ENCODE results near the gene GRID2. TPM values are rescaled to one million over a fixed set of nuclear protein-coding genes. Genes with fewer than 3 reads are reported as not detected.

GRID2 gene
- polyA plus RNA-seq, 1 donor (not counting 4 experiments of a cell fraction or from before 2014, with no cell fraction given), result not detected

GRCh38 chr4:93573285-93573684 is 1269.5 kb downstream of the GRID2 start:
- Histone ChIP-seq H3K27me3 (ENCODE audit: control insufficient read depth, extremely low read depth, insufficient read depth, low read length) (no peaks in the 10 kb centered on the region), H3K4me1 (ENCODE audit: control insufficient read depth, extremely low read depth, insufficient read depth, low read length) (no peaks in the 10 kb centered on the region), H3K36me3 (ENCODE audit: control insufficient read depth in 2 of 2, extremely low read depth in 1 of 2, insufficient read depth in 2 of 2, low read length in 2 of 2) (no peaks in the 10 kb centered on the region), H4K20me1 (ENCODE audit: control insufficient read depth, extremely low read depth, insufficient read depth, low read length) (no peaks in the 10 kb centered on the region), H3K27ac (ENCODE audit: control insufficient read depth, insufficient read depth, low read length) (no peak overlapping the region), H2AFZ (ENCODE audit: control insufficient read depth, low read length) (no peak overlapping the region), H3K9ac (ENCODE audit: control insufficient read depth, extremely low read depth, insufficient read depth, low read length) (no peak overlapping the region), H3K4me2 (ENCODE audit: control insufficient read depth, extremely low read depth, insufficient read depth, low read depth, low read length) (no peak overlapping the region), H3K4me3 (ENCODE audit: control insufficient read depth in 2 of 3, extremely low read depth in 1 of 3, insufficient read depth in 2 of 3, low read depth in 1 of 3, low read length in 3 of 3) (no peak overlapping the region), H3K9me3 (ENCODE audit: control insufficient read depth, low read depth, low read length) (no peaks in the 10 kb centered on the region), H3K9me1 (ENCODE audit: control insufficient read depth, extremely low read depth, insufficient read depth, low read length) (no peaks in the 10 kb centered on the region), H3K79me2 (ENCODE audit: control insufficient read depth, insufficient read depth, low read length) (no peaks in the 10 kb centered on the region)
- FAIRE-seq (no peak), DNase-seq (ENCODE audit: low read depth, low spot score) (no peak)
- TF ChIP-seq CTCF (optimal IDR thresholded peaks at IDR 0.05 in 1 of 3, IDR thresholded peaks at IDR 0.05 in 1 of 3, conservative IDR thresholded peaks at IDR 0.05 in 1 of 3; ENCODE audit: extremely low read depth in 1 of 3, insufficient read depth in 2 of 3, low read length in 3 of 3), result no peak
- no peak for TF ChIP-seq EZH2 (IDR thresholded peaks at IDR 0.05; ENCODE audit: low read length)
- dilution Hi-C loops (cut with MboI; ENCODE audit: extremely low pct_ligation_motif_present, low sequenced_read_pairs), result no loop called here

- H3K27ac ChIP-seq (ENCODE audit: control insufficient read depth, insufficient read depth, low read length), result no peak overlapping the region
- no peaks in the 10 kb centered on the region for H3K4me1 ChIP-seq (ENCODE audit: control insufficient read depth, extremely low read depth, insufficient read depth, low read length)
- no peaks in the 10 kb centered on the region for H4K20me1 ChIP-seq (ENCODE audit: control insufficient read depth, extremely low read depth, insufficient read depth, low read length)
- no peak overlapping the region for H2AFZ ChIP-seq (ENCODE audit: control insufficient read depth, low read length)
- no peaks in the 10 kb centered on the region for H3K9me1 ChIP-seq (ENCODE audit: control insufficient read depth, extremely low read depth, insufficient read depth, low read length)
- H3K4me2 ChIP-seq (ENCODE audit: control insufficient read depth, extremely low read depth, insufficient read depth, low read depth, low read length), result no peak overlapping the region
- FAIRE-seq (no peak), DNase-seq (ENCODE audit: low read depth, low spot score) (no peak)
- TF ChIP-seq EZH2 (IDR thresholded peaks at IDR 0.05; ENCODE audit: low read length), result no peak
- H3K4me3 ChIP-seq (ENCODE audit: control insufficient read depth in 2 of 3, extremely low read depth in 1 of 3, insufficient read depth in 2 of 3, low read depth in 1 of 3, low read length in 3 of 3), result no peak overlapping the region
- H3K79me2 ChIP-seq (ENCODE audit: control insufficient read depth, insufficient read depth, low read length), result no peaks in the 10 kb centered on the region
- dilution Hi-C loops (cut with MboI; ENCODE audit: extremely low pct_ligation_motif_present, low sequenced_read_pairs), result no loop called here
- H3K27me3 ChIP-seq (ENCODE audit: control insufficient read depth, extremely low read depth, insufficient read depth, low read length), result no peaks in the 10 kb centered on the region
- no peaks in the 10 kb centered on the region for H3K36me3 ChIP-seq (ENCODE audit: control insufficient read depth in 2 of 2, extremely low read depth in 1 of 2, insufficient read depth in 2 of 2, low read length in 2 of 2)
- H3K9ac ChIP-seq (ENCODE audit: control insufficient read depth, extremely low read depth, insufficient read depth, low read length), result no peak overlapping the region
- H3K9me3 ChIP-seq (ENCODE audit: control insufficient read depth, low read depth, low read length), result no peaks in the 10 kb centered on the region
Measured at GRCh38 chr4:93578942-93579341, 1275.2 kb downstream of the GRID2 start.

- no peaks in the 10 kb centered on the region for H3K36me3 ChIP-seq (ENCODE audit: control insufficient read depth in 2 of 2, extremely low read depth in 1 of 2, insufficient read depth in 2 of 2, low read length in 2 of 2)
- no peaks in the 10 kb centered on the region for H3K27me3 ChIP-seq (ENCODE audit: control insufficient read depth, extremely low read depth, insufficient read depth, low read length)
- no peak overlapping the region for H3K4me2 ChIP-seq (ENCODE audit: control insufficient read depth, extremely low read depth, insufficient read depth, low read depth, low read length)
- H3K9me1 ChIP-seq (ENCODE audit: control insufficient read depth, extremely low read depth, insufficient read depth, low read length), result no peaks in the 10 kb centered on the region
- FAIRE-seq (no peak), DNase-seq (ENCODE audit: low read depth, low spot score) (no peak)
- dilution Hi-C loops (cut with MboI; ENCODE audit: extremely low pct_ligation_motif_present, low sequenced_read_pairs), result no loop called here
- no peak overlapping the region for H2AFZ ChIP-seq (ENCODE audit: control insufficient read depth, low read length)
- no peak overlapping the region for H3K9ac ChIP-seq (ENCODE audit: control insufficient read depth, extremely low read depth, insufficient read depth, low read length)
- H3K4me1 ChIP-seq (ENCODE audit: control insufficient read depth, extremely low read depth, insufficient read depth, low read length), result no peaks in the 10 kb centered on the region
- no peak overlapping the region for H3K4me3 ChIP-seq (ENCODE audit: control insufficient read depth in 2 of 3, extremely low read depth in 1 of 3, insufficient read depth in 2 of 3, low read depth in 1 of 3, low read length in 3 of 3)
- H3K27ac ChIP-seq (ENCODE audit: control insufficient read depth, insufficient read depth, low read length), result no peak overlapping the region
- TF ChIP-seq EZH2 (IDR thresholded peaks at IDR 0.05; ENCODE audit: low read length) (no peak), CTCF (optimal IDR thresholded peaks at IDR 0.05 in 1 of 3, IDR thresholded peaks at IDR 0.05 in 1 of 3, conservative IDR thresholded peaks at IDR 0.05 in 1 of 3; ENCODE audit: extremely low read depth in 1 of 3, insufficient read depth in 2 of 3, low read length in 3 of 3) (no peak)
- H4K20me1 ChIP-seq (ENCODE audit: control insufficient read depth, extremely low read depth, insufficient read depth, low read length), result no peaks in the 10 kb centered on the region
- no peaks in the 10 kb centered on the region for H3K79me2 ChIP-seq (ENCODE audit: control insufficient read depth, insufficient read depth, low read length)
- no peaks in the 10 kb centered on the region for H3K9me3 ChIP-seq (ENCODE audit: control insufficient read depth, low read depth, low read length)
Measured at GRCh38 chr4:93605163-93605562, 1301.4 kb downstream of the GRID2 start.
